IPS-NIHi7 (cell line): ENCODE data around the gene IPPK.
"Not testable (repeated sequence)": the region's sequence is repeated elsewhere in the genome, so short reads cannot be mapped to it uniquely, and the experiment has no call there.

Experiments
- DNase-seq: peaks from one replicate; pipeline ENCODE4 v3.0.0; 2012; ENCODE audit warnings: mixed read lengths; ENCODE audit errors: extremely low spot score

The IPPK gene

DNA sequence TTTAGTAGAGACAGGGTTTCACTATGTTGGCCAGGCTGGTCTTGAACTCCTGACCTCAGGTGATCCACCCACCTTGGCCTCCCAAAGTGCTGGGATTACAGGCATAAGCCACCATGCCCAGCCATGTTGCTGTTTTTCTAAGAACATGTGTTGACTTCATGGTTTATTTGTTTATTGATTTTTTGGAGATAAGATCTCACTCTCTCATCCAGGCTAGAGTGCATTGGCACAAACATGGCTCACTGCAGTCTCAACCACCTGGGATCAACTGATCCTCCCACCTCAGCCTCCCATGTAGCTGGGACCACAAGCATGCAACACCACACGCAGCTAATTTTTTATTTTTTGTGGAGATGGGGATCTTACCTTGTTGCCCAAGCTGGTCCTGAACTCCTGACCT is 74.9 kb downstream of the IPPK start:
- not testable (repeated sequence) for DNase-seq

DNA sequence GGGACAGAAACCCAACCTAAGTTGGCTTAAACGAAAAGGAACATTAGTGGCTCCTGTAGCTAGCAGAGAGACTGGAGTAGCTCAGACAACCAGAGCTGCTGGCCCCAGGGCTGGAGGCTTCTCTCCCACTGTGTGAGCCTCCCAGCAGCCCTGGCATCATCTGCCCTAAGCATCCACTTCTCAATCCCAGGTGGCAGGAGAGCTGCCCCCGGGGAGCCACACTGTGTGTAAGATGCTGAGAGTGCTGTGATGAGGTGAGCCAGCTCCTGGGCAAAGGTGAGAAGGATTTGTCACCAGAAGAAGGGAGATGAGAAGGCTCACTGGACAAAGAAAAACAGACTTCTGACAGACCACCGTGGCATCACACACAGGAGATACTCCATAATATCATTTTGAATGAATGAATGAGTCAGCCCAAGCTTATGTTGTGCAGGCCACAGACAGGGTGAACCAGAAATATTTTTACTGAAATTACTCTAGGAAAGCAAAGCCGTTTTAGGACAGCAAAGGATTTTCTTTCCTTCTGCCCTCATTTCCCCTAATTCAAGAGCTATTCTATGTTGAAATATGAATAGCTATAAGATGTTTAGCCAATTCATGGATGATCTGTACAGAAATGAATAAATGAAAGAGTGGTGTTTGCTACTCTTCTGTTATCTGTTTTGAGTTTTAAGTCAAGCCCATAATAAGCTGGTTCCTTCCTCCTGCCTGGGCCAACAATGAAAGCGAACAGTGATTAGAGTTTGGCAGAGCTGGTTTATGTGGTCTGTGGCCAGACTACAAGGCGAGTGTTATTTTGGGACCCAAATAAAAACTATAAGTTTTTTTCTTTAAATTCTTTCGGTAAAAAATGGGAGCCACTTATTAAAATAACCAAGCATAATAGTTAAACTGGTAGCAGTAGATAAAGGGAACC is 76.7 kb downstream of the IPPK start:
- no peak for DNase-seq

DNA sequence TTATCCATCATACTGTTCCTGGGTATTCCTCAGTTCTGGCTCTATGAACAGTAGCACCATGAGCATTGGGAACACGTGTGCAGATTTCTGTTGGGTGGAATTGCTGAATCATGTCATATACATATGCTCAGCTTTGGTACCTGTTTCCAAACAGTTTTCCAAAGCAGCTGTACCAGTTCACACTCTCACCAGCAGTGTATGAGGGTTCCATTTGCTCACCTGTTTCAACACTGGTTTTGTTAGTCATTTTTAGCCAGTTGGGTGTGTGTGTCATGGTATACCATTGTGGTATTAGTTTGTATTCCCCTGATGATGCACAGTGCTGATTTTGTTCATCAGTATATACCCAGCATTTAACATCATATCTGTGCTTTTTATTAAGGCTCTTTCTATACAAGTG is 77.4 kb downstream of the IPPK start:
- no peak for DNase-seq

DNA sequence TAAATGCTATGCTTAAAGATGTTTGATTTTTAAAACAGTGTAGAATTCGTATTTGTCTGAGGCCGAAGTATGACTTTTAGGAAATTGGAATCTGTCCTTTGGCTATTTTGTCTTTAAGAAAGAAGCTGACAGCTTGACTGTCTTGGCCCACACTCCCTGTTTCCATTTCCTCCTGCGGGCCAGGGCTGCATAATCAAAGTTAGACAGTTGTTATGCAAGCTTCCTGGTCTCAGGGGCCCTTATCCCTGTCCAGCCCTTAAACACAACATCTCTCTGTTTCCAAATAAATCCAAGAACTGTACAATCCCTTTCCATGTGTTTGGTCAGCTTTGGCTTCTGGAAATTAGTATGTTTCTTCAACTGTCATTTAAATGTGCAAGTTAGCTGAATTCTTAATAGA is 79.6 kb downstream of the IPPK start:
- no peak for DNase-seq

DNA sequence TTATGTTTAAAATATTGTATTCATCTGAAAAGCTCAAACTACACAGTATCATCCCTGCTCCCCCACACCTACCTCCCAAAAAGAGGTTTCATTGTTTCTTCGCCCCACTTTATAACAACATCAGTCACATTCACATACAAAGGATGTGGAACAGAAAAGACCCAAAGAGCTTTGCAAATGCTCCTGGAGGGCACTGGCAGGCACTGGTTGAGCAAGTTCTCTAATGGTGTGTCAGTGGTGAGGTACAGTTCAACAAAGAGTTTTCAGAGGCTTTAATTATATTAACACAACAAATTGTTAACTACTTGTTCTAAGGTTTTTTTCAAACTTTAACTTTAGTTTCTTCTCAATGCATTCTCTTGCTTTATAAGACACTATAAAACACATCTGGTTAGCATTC is 80.0 kb downstream of the IPPK start:
- DNase-seq = no peak

DNA sequence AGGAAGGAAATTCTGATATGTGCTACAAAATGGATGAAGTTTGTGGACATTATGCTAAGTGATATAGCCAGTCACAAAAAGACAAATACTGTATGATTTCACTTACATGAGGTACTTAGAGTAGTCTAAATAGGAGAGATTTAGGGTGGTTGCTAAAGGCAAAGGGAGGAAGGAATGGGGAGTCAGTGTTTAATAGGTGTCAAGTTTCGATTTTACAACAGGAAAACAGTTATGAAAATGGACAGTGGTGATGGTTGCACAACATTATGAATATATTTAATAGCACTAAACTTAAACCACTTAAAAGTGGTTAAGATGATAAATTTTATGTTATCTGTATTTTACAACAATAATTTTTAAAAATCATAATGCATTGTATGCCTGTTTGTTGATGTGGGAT is 93.8 kb downstream of the IPPK start:
- no peak for DNase-seq

DNA sequence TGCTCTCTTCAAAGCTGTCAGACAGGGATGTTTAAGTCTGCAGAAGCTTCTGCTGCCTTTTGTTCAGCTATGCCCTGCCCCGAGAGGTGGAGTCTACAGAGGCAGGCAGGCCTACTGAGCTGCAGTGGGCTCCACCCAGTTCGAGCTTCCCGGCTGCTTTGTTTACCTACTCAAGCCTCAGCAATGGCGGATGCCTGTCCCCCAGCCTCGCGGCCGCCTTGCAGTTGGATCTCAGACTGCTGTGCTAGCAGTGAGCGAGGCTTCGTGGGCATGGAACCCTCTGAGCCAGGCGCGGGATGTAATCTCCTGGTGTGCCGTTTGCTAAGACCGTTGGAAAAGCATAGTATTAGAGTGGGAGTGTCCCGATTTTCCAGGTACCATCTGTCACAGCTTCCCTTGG is 96.3 kb downstream of the IPPK start:
- DNase-seq = not testable (repeated sequence)

DNA sequence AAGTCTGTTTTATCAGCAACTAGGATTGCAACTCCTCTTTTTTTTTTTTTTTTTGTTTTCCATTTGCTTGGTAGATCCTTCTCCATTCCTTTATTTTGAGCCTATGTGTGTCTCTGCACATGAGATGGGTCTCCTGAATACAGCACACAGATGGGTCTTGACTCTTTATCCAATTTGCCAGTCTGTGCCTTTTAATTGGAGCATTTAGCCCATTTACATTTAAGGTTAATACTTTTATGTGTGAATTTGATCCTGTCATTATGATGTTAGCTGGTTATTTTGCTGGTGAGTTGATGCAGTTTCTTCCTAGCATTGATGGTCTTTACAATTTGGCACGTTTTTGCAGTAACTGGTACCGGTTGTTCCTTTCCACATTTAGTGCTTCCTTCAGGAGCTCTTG is 98.1 kb downstream of the IPPK start:
- DNase-seq = not testable (repeated sequence)

DNA sequence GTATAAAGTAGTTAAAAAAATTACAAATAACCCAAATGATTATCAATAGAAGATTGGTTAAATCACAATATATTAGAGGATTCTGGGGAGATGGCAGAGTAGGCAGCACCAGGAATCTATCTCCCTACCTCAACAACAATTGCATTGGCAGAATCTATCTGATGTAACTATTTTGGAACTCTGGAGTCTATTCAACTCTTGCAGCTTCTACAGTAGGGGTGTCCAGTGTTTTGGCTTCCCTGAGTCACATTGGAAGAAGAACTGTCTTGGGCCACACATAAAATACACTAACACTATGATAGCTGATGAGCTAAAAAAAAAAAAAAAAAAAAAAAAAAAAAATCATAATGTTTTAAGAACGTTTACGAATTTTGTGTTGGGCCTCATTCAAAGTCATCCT is 104.9 kb downstream of the IPPK start:
- DNase-seq = no peak

DNA sequence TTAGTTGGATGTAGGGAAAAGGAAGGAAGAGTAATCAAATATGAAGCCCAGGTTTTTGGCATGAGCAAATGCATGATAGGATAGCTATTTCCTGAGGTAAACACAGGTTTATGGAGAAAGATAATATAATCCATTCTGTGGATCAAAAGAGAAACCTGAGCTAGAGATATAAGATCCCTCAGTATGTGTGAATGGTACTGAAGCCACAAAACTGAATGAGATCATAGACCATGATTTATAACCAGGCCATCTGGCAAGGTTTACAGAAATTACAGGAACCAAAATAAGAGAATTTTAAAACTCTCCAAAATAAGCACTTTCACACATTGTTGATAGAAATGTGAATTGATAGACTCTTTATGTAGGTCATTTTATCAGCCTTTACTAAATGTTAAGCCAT is 105.4 kb downstream of the IPPK start:
- no peak for DNase-seq
